ENCODE data around the gene SLC16A8. TPM values are rescaled to one million over a fixed set of nuclear protein-coding genes. Genes with fewer than 3 reads are reported as not detected.
"Not testable (repeated sequence)": the region's sequence is repeated elsewhere in the genome, so short reads cannot be mapped to it uniquely, and the experiment has no call there.

The SLC16A8 gene
- total RNA-seq, 1 experiment from 2014 or later: not detected

GRCh38 chr22:38079804-38080203 lies 4.2 kb downstream of the SLC16A8 start:
- Histone ChIP-seq H3K4me2 (ENCODE audit: low read length) (no peak overlapping the region), H3K79me2 (ENCODE audit: insufficient read depth, low read length) (no peaks in the 10 kb centered on the region), H3K27me3 (ENCODE audit: insufficient read depth, low read length) (no peaks in the 10 kb centered on the region), H4K20me1 (ENCODE audit: insufficient read depth) (no peaks in the 10 kb centered on the region), H3K4me1 (ENCODE audit: control insufficient read depth in 1 of 2, insufficient read depth in 2 of 2, low read length in 2 of 2) (no peaks in the 10 kb centered on the region), H2AFZ (ENCODE audit: low read depth, low read length, poor library complexity, severe bottlenecking) (no peak overlapping the region), H3K4me3 (replicated peaks in 1 of 2; ENCODE audit: low read depth in 1 of 2, low read length in 2 of 2) (no peak overlapping the region), H3K27ac (ENCODE audit: low read depth, low read length) (no peak overlapping the region), H3K9me2 (ENCODE audit: insufficient read depth) (no peaks in the 10 kb centered on the region), H3K36me3 (ENCODE audit: control insufficient read depth in 1 of 2, insufficient read depth in 2 of 2, low read length in 2 of 2) (peaks cover 1 to 2% of the 10 kb centered on the region in 2 experiments; a peak in 1 of 4 replicates), H3K9ac (ENCODE audit: low read length) (no peak overlapping the region), H3K9me3 (ENCODE audit: control insufficient read depth in 1 of 2, insufficient read depth in 1 of 2, low read depth in 1 of 2, low read length in 2 of 2) (no peaks in the 10 kb centered on the region)
- ATAC-seq: no peak
- intact Hi-C loops (cut with micrococcal nuclease): no loop called here
- DNase-seq (ENCODE audit: low read depth, low spot score): no peak
- TF ChIP-seq SIN3A (IDR thresholded peaks at IDR 0.05; ENCODE audit: low read depth) (no peak), EZH2 (IDR thresholded peaks at IDR 0.05) (no peak), SP1 (IDR thresholded peaks at IDR 0.05; ENCODE audit: low read depth) (no peak), TCF7L2 (IDR thresholded peaks at IDR 0.05; ENCODE audit: borderline replicate concordance, extremely low read depth, insufficient read depth, insufficient read length) (no peak), ZFX (IDR thresholded peaks at IDR 0.05) (no peak), MAX (IDR thresholded peaks at IDR 0.05) (no peak), RAD21 (IDR thresholded peaks at IDR 0.05; ENCODE audit: low read depth) (no peak), POLR2A (IDR thresholded peaks at IDR 0.05; ENCODE audit: borderline replicate concordance, extremely low read depth, insufficient read depth, insufficient read length) (no peak), ZNF274 (IDR thresholded peaks at IDR 0.05; ENCODE audit: low read depth, low read length) (no peak), ATF3 (IDR thresholded peaks at IDR 0.05) (no peak)
- TF ChIP-seq, protein P1, sequence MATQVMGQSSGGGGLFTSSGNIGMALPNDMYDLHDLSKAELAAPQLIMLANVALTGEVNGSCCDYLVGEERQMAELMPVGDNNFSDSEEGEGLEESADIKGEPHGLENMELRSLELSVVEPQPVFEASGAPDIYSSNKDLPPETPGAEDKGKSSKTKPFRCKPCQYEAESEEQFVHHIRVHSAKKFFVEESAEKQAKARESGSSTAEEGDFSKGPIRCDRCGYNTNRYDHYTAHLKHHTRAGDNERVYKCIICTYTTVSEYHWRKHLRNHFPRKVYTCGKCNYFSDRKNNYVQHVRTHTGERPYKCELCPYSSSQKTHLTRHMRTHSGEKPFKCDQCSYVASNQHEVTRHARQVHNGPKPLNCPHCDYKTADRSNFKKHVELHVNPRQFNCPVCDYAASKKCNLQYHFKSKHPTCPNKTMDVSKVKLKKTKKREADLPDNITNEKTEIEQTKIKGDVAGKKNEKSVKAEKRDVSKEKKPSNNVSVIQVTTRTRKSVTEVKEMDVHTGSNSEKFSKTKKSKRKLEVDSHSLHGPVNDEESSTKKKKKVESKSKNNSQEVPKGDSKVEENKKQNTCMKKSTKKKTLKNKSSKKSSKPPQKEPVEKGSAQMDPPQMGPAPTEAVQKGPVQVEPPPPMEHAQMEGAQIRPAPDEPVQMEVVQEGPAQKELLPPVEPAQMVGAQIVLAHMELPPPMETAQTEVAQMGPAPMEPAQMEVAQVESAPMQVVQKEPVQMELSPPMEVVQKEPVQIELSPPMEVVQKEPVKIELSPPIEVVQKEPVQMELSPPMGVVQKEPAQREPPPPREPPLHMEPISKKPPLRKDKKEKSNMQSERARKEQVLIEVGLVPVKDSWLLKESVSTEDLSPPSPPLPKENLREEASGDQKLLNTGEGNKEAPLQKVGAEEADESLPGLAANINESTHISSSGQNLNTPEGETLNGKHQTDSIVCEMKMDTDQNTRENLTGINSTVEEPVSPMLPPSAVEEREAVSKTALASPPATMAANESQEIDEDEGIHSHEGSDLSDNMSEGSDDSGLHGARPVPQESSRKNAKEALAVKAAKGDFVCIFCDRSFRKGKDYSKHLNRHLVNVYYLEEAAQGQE (IDR thresholded peaks at IDR 0.05; ENCODE audit: low read depth): no peak
- CTCF ChIA-PET: no interaction called here
- no TSS peak for BruUV-seq (replicated peaks)
- RAD21 ChIA-PET (ENCODE audit: low non-redundant PET in 1 of 2, low total read pairs in 2 of 2, uncharacterized antibody in 2 of 2, unreplicated experiment in 2 of 2): no interaction called here
- POLR2A ChIA-PET: no interaction called here

- H3K27ac ChIP-seq (ENCODE audit: low read depth, low read length); H3K79me2 ChIP-seq (ENCODE audit: insufficient read depth, low read length); RAD21 ChIA-PET (ENCODE audit: low non-redundant PET in 1 of 2, low total read pairs in 2 of 2, uncharacterized antibody in 2 of 2, unreplicated experiment in 2 of 2); H3K9me2 ChIP-seq (ENCODE audit: insufficient read depth); H3K4me2 ChIP-seq (ENCODE audit: low read length); H4K20me1 ChIP-seq (ENCODE audit: insufficient read depth); BruUV-seq (replicated peaks); H3K9ac ChIP-seq (ENCODE audit: low read length); H3K4me1 ChIP-seq (ENCODE audit: control insufficient read depth in 1 of 2, insufficient read depth in 2 of 2, low read length in 2 of 2); intact Hi-C loops (cut with micrococcal nuclease); ATAC-seq; CTCF ChIA-PET; DNase-seq (ENCODE audit: low read depth, low spot score); H2AFZ ChIP-seq (ENCODE audit: low read depth, low read length, poor library complexity, severe bottlenecking); POLR2A ChIA-PET; H3K36me3 ChIP-seq (ENCODE audit: control insufficient read depth in 1 of 2, insufficient read depth in 2 of 2, low read length in 2 of 2); H3K27me3 ChIP-seq (ENCODE audit: insufficient read depth, low read length); H3K9me3 ChIP-seq (ENCODE audit: control insufficient read depth in 1 of 2, insufficient read depth in 1 of 2, low read depth in 1 of 2, low read length in 2 of 2); H3K4me3 ChIP-seq (replicated peaks in 1 of 2; ENCODE audit: low read depth in 1 of 2, low read length in 2 of 2): not testable (repeated sequence)
Measured at GRCh38 chr22:38079208-38079607, 4.8 kb downstream of the SLC16A8 start.

Data from HCT116 (cell line).